Caco-2 (cell line): ENCODE results near the gene BRINP3. TPM values are rescaled to one million over a fixed set of nuclear protein-coding genes. Genes with fewer than 3 reads are reported as not detected.

Experiments used
- BruUV-seq: library from RNA; stranded (reverse); fragments of 400-500 nt; replicated peaks from 2 replicates; lab custom pipeline; 2021; lab: Mats Ljungman, UMichigan
- CTCF ChIA-PET: fragments of 300-600 bp; sonication (Branson Sonifier 250); formaldehyde crosslinking; loops from one replicate; lab custom pipeline; 2022; ENCODE audit warnings: antibody characterized with exemption; lab: Charles Lee
- POLR2A ChIA-PET: fragments of 300-600 bp; sonication (Branson Sonifier 250); formaldehyde crosslinking; loops from one replicate; lab custom pipeline; 2022; ENCODE audit warnings: antibody characterized with exemption; lab: Charles Lee
- DNase-seq, 2 experiments: peaks; one replicate each; pipeline versions ENCODE4 v3.0.0 to v3.0.0-alpha.2; 2020 to 2022
- H3K27me3 ChIP-seq: replicated peaks from 2 replicates; pipeline ENCODE4 v1.6.0; 2011; ENCODE audit warnings: low read length; ENCODE audit not compliant: control insufficient read depth, insufficient read depth
- H3K36me3 ChIP-seq: 2 replicates; pipeline ENCODE4 v1.5.1; 2011; ENCODE audit warnings: low read length; ENCODE audit not compliant: control insufficient read depth, insufficient read depth
- H3K4me1 ChIP-seq: fragments of 250-450 bp; sonication (Bioruptor Pico); 2 replicates; pipeline ENCODE4 v1.5.1; 2020; ENCODE audit warnings: mild to moderate bottlenecking
- H3K4me3 ChIP-seq: 2 replicates; pipeline ENCODE4 v1.5.1; 2011; ENCODE audit warnings: low read depth, mild to moderate bottlenecking, control low read depth, low read length
- H3K9me3 ChIP-seq: fragments of 250-450 bp; sonication (Bioruptor Pico); 2 replicates; pipeline ENCODE4 v1.5.1; 2020; ENCODE audit warnings: mild to moderate bottlenecking, moderate library complexity
- H3K27ac Mint-ChIP-seq: one replicate; pipeline ENCODE4 v1.8.0; 2022; ENCODE audit warnings: mixed read lengths; ENCODE audit not compliant: unreplicated experiment
- H3K27me3 Mint-ChIP-seq: one replicate; pipeline ENCODE4 v1.8.0; 2022; ENCODE audit warnings: mixed read lengths; ENCODE audit not compliant: insufficient read depth, unreplicated experiment
- H3K36me3 Mint-ChIP-seq: one replicate; pipeline ENCODE4 v1.8.0; 2022; ENCODE audit warnings: mild to moderate bottlenecking, mixed read lengths; ENCODE audit not compliant: insufficient read depth, unreplicated experiment
- H3K4me1 Mint-ChIP-seq: one replicate; pipeline ENCODE4 v1.8.0; 2022; ENCODE audit warnings: low read depth, mixed read lengths; ENCODE audit not compliant: unreplicated experiment
- H3K4me3 Mint-ChIP-seq: one replicate; pipeline ENCODE4 v1.8.0; 2022; ENCODE audit warnings: mild to moderate bottlenecking, moderate library complexity, mixed read lengths; ENCODE audit not compliant: unreplicated experiment
- H3K9me3 Mint-ChIP-seq: one replicate; pipeline ENCODE4 v1.8.0; 2022; ENCODE audit warnings: mixed read lengths; ENCODE audit not compliant: unreplicated experiment
- intact Hi-C: fragments of 100-400 bp; cut with micrococcal nuclease; formaldehyde crosslinking; loops from one replicate; pipeline ENCODE4 v1.10.0; 2022; ENCODE audit not compliant: unreplicated experiment
- total RNA-seq: library from RNA; stranded (reverse); gene quantifications from 2 replicates; pipeline ENCODE4 v1.2.3, GENCODE V29; 2022
- TF ChIP-seq, protein P1 (sequence below), 2 experiments: fragments of 200-600 bp in 1 of 2; IDR thresholded peaks; 1 replicate in 1 of 2; 2 replicates in 1 of 2; pipeline versions ENCODE4 v1.5.1 to v1.8.0; 2011 to 2022; ENCODE audit warnings: antibody characterized with exemption in 1 of 2, control low read depth in 1 of 2, inconsistent platforms in 1 of 2, low read depth in 1 of 2, low read length in 1 of 2, mild to moderate bottlenecking in 1 of 2, moderate library complexity in 1 of 2; ENCODE audit not compliant: insufficient read depth in 1 of 2, severe bottlenecking in 1 of 2, unreplicated experiment in 1 of 2

Gene BRINP3
- total RNA-seq, 1 experiment from 2014 or later, result not detected

DNA sequence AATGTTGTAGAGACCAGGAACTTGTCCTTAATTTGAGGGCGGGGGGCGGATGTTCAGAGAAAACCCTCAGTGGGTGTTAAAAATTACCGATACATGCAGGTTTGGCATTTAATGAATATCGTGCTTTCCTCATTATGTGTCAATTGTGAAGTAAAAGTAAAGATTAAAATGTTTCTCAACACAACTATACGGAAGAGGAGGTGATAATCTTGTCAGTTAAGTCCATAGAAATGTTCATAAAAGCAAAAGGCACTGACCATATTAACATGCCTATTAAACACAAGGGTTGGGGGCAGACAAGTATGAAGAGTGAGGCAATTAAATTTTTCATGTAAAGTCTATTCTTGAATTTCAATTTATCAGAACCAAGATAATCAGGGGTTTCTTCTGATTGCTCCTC, 1.3 kb downstream of the BRINP3 start:
- H3K4me3 Mint-ChIP-seq, result no peak overlapping the region
- Histone ChIP-seq H3K4me1 (no peaks in the 10 kb centered on the region), H3K4me3 (no peak overlapping the region), H3K36me3 (no peaks in the 10 kb centered on the region), H3K27me3 (no peaks in the 10 kb centered on the region), H3K9me3 (no peaks in the 10 kb centered on the region)
- TF ChIP-seq, protein P1, sequence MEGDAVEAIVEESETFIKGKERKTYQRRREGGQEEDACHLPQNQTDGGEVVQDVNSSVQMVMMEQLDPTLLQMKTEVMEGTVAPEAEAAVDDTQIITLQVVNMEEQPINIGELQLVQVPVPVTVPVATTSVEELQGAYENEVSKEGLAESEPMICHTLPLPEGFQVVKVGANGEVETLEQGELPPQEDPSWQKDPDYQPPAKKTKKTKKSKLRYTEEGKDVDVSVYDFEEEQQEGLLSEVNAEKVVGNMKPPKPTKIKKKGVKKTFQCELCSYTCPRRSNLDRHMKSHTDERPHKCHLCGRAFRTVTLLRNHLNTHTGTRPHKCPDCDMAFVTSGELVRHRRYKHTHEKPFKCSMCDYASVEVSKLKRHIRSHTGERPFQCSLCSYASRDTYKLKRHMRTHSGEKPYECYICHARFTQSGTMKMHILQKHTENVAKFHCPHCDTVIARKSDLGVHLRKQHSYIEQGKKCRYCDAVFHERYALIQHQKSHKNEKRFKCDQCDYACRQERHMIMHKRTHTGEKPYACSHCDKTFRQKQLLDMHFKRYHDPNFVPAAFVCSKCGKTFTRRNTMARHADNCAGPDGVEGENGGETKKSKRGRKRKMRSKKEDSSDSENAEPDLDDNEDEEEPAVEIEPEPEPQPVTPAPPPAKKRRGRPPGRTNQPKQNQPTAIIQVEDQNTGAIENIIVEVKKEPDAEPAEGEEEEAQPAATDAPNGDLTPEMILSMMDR (IDR thresholded peaks at IDR 0.05; ENCODE audit: insufficient read depth in 1 of 2, low read depth in 1 of 2, low read length in 1 of 2, severe bottlenecking in 1 of 2, unreplicated experiment in 1 of 2), result no peak
- H3K27ac Mint-ChIP-seq, result no peak overlapping the region
- no peaks in the 10 kb centered on the region for H3K36me3 Mint-ChIP-seq
- ChIA-PET CTCF (no interaction called here), POLR2A (no interaction called here)
- H3K27me3 Mint-ChIP-seq, result peaks cover 8% of the 10 kb centered on the region
- BruUV-seq, result no TSS peak
- DNase-seq, result no peak
- intact Hi-C loops, result no loop called here
- H3K9me3 Mint-ChIP-seq, result no peaks in the 10 kb centered on the region
- peaks cover 7% of the 10 kb centered on the region for H3K4me1 Mint-ChIP-seq

DNA sequence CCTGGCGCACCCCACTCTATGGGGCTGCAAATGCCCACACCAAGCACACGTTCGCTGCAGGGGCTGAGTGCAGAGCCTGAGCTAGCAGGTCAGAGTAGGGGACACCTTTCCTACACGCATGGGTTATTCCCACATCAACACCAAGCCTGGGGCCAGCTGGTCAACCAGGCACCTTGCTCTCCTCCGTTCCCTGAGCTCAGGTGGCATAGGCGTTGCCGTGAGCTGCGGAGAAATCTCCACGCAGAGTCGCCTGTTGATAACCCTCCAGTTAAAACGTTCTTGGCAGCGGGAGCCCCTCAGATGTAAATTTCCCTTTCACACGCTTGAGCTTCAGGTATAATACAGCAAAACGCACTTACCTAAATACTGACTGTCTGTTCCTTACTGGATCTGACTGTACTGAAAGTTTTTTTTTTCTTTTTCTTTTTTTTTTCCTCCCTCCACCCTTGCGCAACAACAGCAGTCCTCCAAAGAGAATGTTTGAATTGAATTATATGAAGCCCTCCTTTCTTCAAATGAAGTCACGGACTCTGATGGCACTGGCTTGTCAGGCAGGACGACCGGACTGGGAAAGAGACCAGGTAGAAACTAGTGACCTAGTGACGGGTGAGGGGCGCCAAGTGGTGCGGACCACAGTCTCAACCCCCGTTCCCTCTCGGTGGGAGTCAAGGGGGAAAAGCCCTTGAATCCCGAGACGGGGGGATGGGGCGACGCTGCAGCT, 2.1 kb downstream of the BRINP3 start:
- TF ChIP-seq, protein P1 (IDR thresholded peaks at IDR 0.05; ENCODE audit: insufficient read depth in 1 of 2, low read depth in 1 of 2, low read length in 1 of 2, severe bottlenecking in 1 of 2, unreplicated experiment in 1 of 2), result no peak
- intact Hi-C loops, result no loop called here
- Histone ChIP-seq H3K9me3 (no peaks in the 10 kb centered on the region), H3K27me3 (no peaks in the 10 kb centered on the region), H3K36me3 (no peaks in the 10 kb centered on the region), H3K4me3 (no peak overlapping the region), H3K4me1 (no peaks in the 10 kb centered on the region)
- Mint-ChIP-seq H3K27ac (no peak overlapping the region), H3K4me1 (peaks cover 7% of the 10 kb centered on the region), H3K4me3 (no peak overlapping the region), H3K9me3 (no peaks in the 10 kb centered on the region), H3K36me3 (no peaks in the 10 kb centered on the region), H3K27me3 (peaks cover 8% of the 10 kb centered on the region)
- DNase-seq, result no peak
- BruUV-seq, result no TSS peak
- CTCF ChIA-PET, result interaction anchor here (0.7 kb wide), 1 partner anchor 1315 kb away, joined by 4 read pairs; no protein-coding TSS in a partner anchor
- POLR2A ChIA-PET, result no interaction called here

DNA sequence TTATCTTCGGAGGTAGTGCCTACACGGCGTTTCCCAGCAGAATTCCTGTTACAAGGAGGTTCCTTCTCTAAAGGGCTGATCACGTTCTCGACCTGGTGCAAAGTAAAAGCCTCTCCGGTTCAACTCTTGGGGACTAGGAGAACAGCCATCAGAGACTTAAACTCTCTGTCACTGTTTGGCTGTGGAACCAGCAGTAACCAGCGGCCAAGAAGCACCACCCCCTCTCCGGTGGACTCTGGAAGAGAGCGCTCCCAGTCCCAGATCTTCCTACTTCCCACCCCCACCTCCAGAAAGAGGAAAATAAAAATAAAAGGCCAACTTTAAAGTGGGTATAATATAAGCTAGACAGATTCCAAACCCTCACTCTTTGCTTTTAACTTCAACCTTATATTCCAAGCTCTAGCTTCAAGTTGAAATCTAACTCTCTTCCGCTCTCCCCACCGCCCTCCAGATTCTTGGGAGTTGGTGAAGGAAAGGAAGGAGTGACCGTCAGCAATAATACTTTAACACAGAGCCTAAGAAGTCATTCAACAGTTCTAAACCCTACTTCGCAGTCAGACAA, 2.9 kb downstream of the BRINP3 start:
- H3K4me1 ChIP-seq, result no peaks in the 10 kb centered on the region
- no peaks in the 10 kb centered on the region for H3K9me3 ChIP-seq
- no peaks in the 10 kb centered on the region for H3K27me3 ChIP-seq
- ChIA-PET POLR2A (no interaction called here), CTCF (no interaction called here)
- H3K27ac Mint-ChIP-seq, result no peak overlapping the region
- H3K36me3 Mint-ChIP-seq, result no peaks in the 10 kb centered on the region
- H3K4me1 Mint-ChIP-seq, result peaks cover 7% of the 10 kb centered on the region
- TF ChIP-seq, protein P1 (IDR thresholded peaks at IDR 0.05; ENCODE audit: insufficient read depth in 1 of 2, low read depth in 1 of 2, low read length in 1 of 2, severe bottlenecking in 1 of 2, unreplicated experiment in 1 of 2), result no peak
- intact Hi-C loops, result no loop called here
- peaks cover 8% of the 10 kb centered on the region for H3K27me3 Mint-ChIP-seq
- H3K4me3 Mint-ChIP-seq, result no peak overlapping the region
- no TSS peak for BruUV-seq
- no peak overlapping the region for H3K4me3 ChIP-seq
- H3K36me3 ChIP-seq, result no peaks in the 10 kb centered on the region
- no peaks in the 10 kb centered on the region for H3K9me3 Mint-ChIP-seq
- no peak for DNase-seq
